ENCODE data around the gene KLF15.
A peak's percentile ranks its signal among the peaks of the same experiment; 100 is the strongest.

KLF15 gene

GRCh38 chr3:126389112-126389793 lies 32.0 kb upstream of the KLF15 start:
- H3K4me3 ChIP-seq (ENCODE audit: low read length) = peak overlapping the region; percentile 45
- peak; percentile 59 for DNase-seq (ENCODE audit: low read depth)

GRCh38 chr3:126381966-126382365 lies 24.8 kb upstream of the KLF15 start:
- H3K4me3 ChIP-seq (ENCODE audit: low read length) = no peak overlapping the region
- no peak for DNase-seq (ENCODE audit: low read depth)
- no peak for TF ChIP-seq CTCF (conservative IDR thresholded peaks at IDR 0.05; ENCODE audit: low read depth, low read length)

More at GRCh38 chr3:126389112-126389793, 32.0 kb upstream of the KLF15 start:
- TF ChIP-seq CTCF (conservative IDR thresholded peaks at IDR 0.05; ENCODE audit: low read depth, low read length) = peak; percentile 83

- H3K4me3 ChIP-seq (ENCODE audit: low read length) = no peak overlapping the region
- no peak for DNase-seq (ENCODE audit: low read depth)
- no peak for TF ChIP-seq CTCF (conservative IDR thresholded peaks at IDR 0.05; ENCODE audit: low read depth, low read length)
Measured at GRCh38 chr3:126380011-126380768, 23.0 kb upstream of the KLF15 start.

- H3K4me3 ChIP-seq (ENCODE audit: low read length) = no peak overlapping the region
- no peak for TF ChIP-seq CTCF (conservative IDR thresholded peaks at IDR 0.05; ENCODE audit: low read depth, low read length)
- DNase-seq (ENCODE audit: low read depth) = no peak
Measured at GRCh38 chr3:126378341-126378751, 21.1 kb upstream of the KLF15 start.

GRCh38 chr3:126377211-126377610 lies 20.0 kb upstream of the KLF15 start:
- TF ChIP-seq CTCF (conservative IDR thresholded peaks at IDR 0.05; ENCODE audit: low read depth, low read length) = no peak
- H3K4me3 ChIP-seq (ENCODE audit: low read length) = no peak overlapping the region
- no peak for DNase-seq (ENCODE audit: low read depth)

- TF ChIP-seq CTCF (conservative IDR thresholded peaks at IDR 0.05; ENCODE audit: low read depth, low read length) = no peak
- DNase-seq (ENCODE audit: low read depth) = no peak
- H3K4me3 ChIP-seq (ENCODE audit: low read length) = no peak overlapping the region
Measured at GRCh38 chr3:126376444-126376843, 19.2 kb upstream of the KLF15 start.
